Activated naive CD4-positive, alpha-beta T cell (primary cell): ENCODE data around the gene SLC5A9.
"Not testable (repeated sequence)": the region's sequence is repeated elsewhere in the genome, so short reads cannot be mapped to it uniquely, and the experiment has no call there.

Source experiments
- DNase-seq, 4 experiments: peaks; one replicate each; lab custom pipeline; 2025; lab: John Stamatoyannopoulos, UW

SLC5A9 gene

GRCh38 chr1:48214366-48214765 lies 8.2 kb upstream of the SLC5A9 start:
- DNase-seq: not testable (repeated sequence)

- DNase-seq: no peak
Observed at GRCh38 chr1:48214820-48215219, 7.7 kb upstream of the SLC5A9 start.

GRCh38 chr1:48215222-48215621 lies 7.3 kb upstream of the SLC5A9 start:
- no peak for DNase-seq

- no peak for DNase-seq
Observed at GRCh38 chr1:48215889-48216288, 6.6 kb upstream of the SLC5A9 start.

- no peak for DNase-seq
Observed at GRCh38 chr1:48216313-48216712, 6.2 kb upstream of the SLC5A9 start.

- no peak for DNase-seq
Observed at GRCh38 chr1:48216941-48217340, 5.6 kb upstream of the SLC5A9 start.

GRCh38 chr1:48217856-48218255 lies 4.7 kb upstream of the SLC5A9 start:
- DNase-seq: no peak

GRCh38 chr1:48219803-48220202 lies 2.7 kb upstream of the SLC5A9 start:
- no peak for DNase-seq

GRCh38 chr1:48221122-48221521 lies 1.4 kb upstream of the SLC5A9 start:
- no peak for DNase-seq

GRCh38 chr1:48221657-48222056 lies 859 bp upstream of the SLC5A9 start:
- DNase-seq: no peak

GRCh38 chr1:48223366-48224240 lies 1.1 kb downstream of the SLC5A9 start:
- DNase-seq: no peak

GRCh38 chr1:48224791-48225190 lies 2.3 kb downstream of the SLC5A9 start:
- DNase-seq: no peak

GRCh38 chr1:48225579-48225978 lies 3.1 kb downstream of the SLC5A9 start:
- no peak for DNase-seq

GRCh38 chr1:48227165-48228013 lies 4.9 kb downstream of the SLC5A9 start:
- peak in 1 of 4 experiments; percentile 3 for DNase-seq

GRCh38 chr1:48228156-48228555 lies 5.6 kb downstream of the SLC5A9 start:
- DNase-seq: no peak

GRCh38 chr1:48229317-48229716 lies 6.8 kb downstream of the SLC5A9 start:
- DNase-seq: no peak

GRCh38 chr1:48230236-48230635 lies 7.7 kb downstream of the SLC5A9 start:
- no peak for DNase-seq

GRCh38 chr1:48232722-48233121 lies 10.2 kb downstream of the SLC5A9 start:
- no peak for DNase-seq

GRCh38 chr1:48233666-48234485 lies 11.4 kb downstream of the SLC5A9 start:
- no peak for DNase-seq

- no peak for DNase-seq
Observed at GRCh38 chr1:48235652-48236051, 13.1 kb downstream of the SLC5A9 start.

GRCh38 chr1:48236716-48237470 lies 14.4 kb downstream of the SLC5A9 start:
- DNase-seq: no peak
